Suprapubic skin (tissue), 3 donors: Measurements from ENCODE around the gene FCER1G.

ENCODE experiments used
- CTCF ChIP-seq, 2 donors: fragments of 200-600 bp in 1 of 2; fragments of 450-650 bp in 1 of 2; sonication (generic) in 1 of 2; IDR thresholded peaks; one replicate each; pipeline ENCODE4 v1.5.1; 2016 to 2019; ENCODE audit warnings: antibody characterized with exemption in 2 of 2, mild to moderate bottlenecking in 1 of 2, moderate library complexity in 1 of 2
- EP300 ChIP-seq: sonication (generic); formaldehyde crosslinking; IDR thresholded peaks from one replicate; pipeline ENCODE4 v1.6.1; 2017; ENCODE audit warnings: antibody characterized with exemption
- POLR2A ChIP-seq, 2 donors: fragments of 450-650 bp; IDR thresholded peaks; one replicate each; pipeline ENCODE4 v1.6.1; 2017; ENCODE audit warnings: antibody characterized with exemption in 2 of 2, mild to moderate bottlenecking in 2 of 2, moderate library complexity in 2 of 2

- TF ChIP-seq EP300 (no peak), CTCF (IDR thresholded peaks at IDR 0.05) (no peak), POLR2A (IDR thresholded peaks at IDR 0.05) (no peak)
Measured at GRCh38 chr1:161185732-161186311, 29.3 kb upstream of the FCER1G start.
